IMR-90 (cell line): ENCODE results near the gene TMC1. TPM values are rescaled to one million over a fixed set of nuclear protein-coding genes. Genes with fewer than 3 reads are reported as not detected.

Experiments
- ATAC-seq: fragments of 200-7000 bp; cut with Tn5 transposase; 2 replicates; pipeline ENCODE4 v1.9.1; 2020; ENCODE audit warnings: low read depth, mild to moderate bottlenecking, moderate library complexity
- BruUV-seq: library from RNA; stranded (reverse); fragments of 400-500 nt; replicated peaks from 2 replicates; lab custom pipeline; 2021; lab: Mats Ljungman, UMichigan
- CTCF ChIA-PET: fragments of 300-600 bp; formaldehyde crosslinking; extraction: SDS; loops from one replicate; lab custom pipeline; 2021; ENCODE audit warnings: antibody characterized with exemption; lab: Yijun Ruan, JAX
- POLR2A ChIA-PET: fragments of 300-600 bp; sonication (Branson Sonifier 250); formaldehyde crosslinking; loops from one replicate; lab custom pipeline; 2022; ENCODE audit warnings: antibody characterized with exemption; ENCODE audit not compliant: unreplicated experiment; lab: Charles Lee
- DNase-seq: peaks from one replicate; pipeline ENCODE4 v3.0.0; 2013
- H2AFZ ChIP-seq: replicated peaks from 2 replicates; pipeline ENCODE3; 2013; ENCODE audit warnings: low read length, mild to moderate bottlenecking; ENCODE audit not compliant: poor library complexity
- H2AK5ac ChIP-seq: 2 replicates; pipeline ENCODE4 v1.6.1; 2013; ENCODE audit warnings: low read depth, low read length, inconsistent platforms
- H2AK9ac ChIP-seq: replicated peaks from 2 replicates; pipeline ENCODE3; 2013; ENCODE audit warnings: mild to moderate bottlenecking, low read depth, low read length, moderate library complexity; ENCODE audit not compliant: poor library complexity
- H2BK120ac ChIP-seq: 2 replicates; pipeline ENCODE4 v1.6.1; 2013; ENCODE audit warnings: low read depth, low read length, inconsistent platforms
- H2BK15ac ChIP-seq: 3 replicates; pipeline ENCODE4 v1.6.1; 2013; ENCODE audit warnings: low read depth, low read length, inconsistent platforms
- H2BK20ac ChIP-seq: 2 replicates; pipeline ENCODE4 v1.6.1; 2013; ENCODE audit warnings: low read depth, mild to moderate bottlenecking, inconsistent platforms, low read length, moderate library complexity
- H2BK5ac ChIP-seq: 2 replicates; pipeline ENCODE4 v1.6.1; 2013; ENCODE audit warnings: mild to moderate bottlenecking, low read depth, low read length, inconsistent platforms; ENCODE audit not compliant: poor library complexity, severe bottlenecking
- H3K14ac ChIP-seq: replicated peaks from 2 replicates; pipeline ENCODE4 v1.6.1; 2013; ENCODE audit warnings: low read depth, low read length, inconsistent platforms
- H3K18ac ChIP-seq: 2 replicates; pipeline ENCODE4 v1.6.1; 2013; ENCODE audit warnings: low read depth, low read length, control low read depth
- H3K23ac ChIP-seq: 2 replicates; pipeline ENCODE4 v1.6.1; 2013; ENCODE audit warnings: low read depth, low read length, inconsistent platforms
- H3K27ac ChIP-seq: 2 replicates; pipeline ENCODE4 v1.5.1; 2013; ENCODE audit warnings: mild to moderate bottlenecking, control low read depth, low read length; ENCODE audit not compliant: insufficient read depth
- H3K27me3 ChIP-seq: 2 replicates; pipeline ENCODE4 v1.6.1; 2013; ENCODE audit warnings: low read length; ENCODE audit not compliant: control insufficient read depth, insufficient read depth
- H3K36me3 ChIP-seq: 2 replicates; pipeline ENCODE4 v1.6.1; 2013; ENCODE audit warnings: low read length, mixed read lengths; ENCODE audit not compliant: control insufficient read depth, insufficient read depth
- H3K4ac ChIP-seq: 2 replicates; pipeline ENCODE4 v1.6.1; 2013; ENCODE audit warnings: low read depth, low read length, inconsistent platforms
- H3K4me1 ChIP-seq: 2 replicates; pipeline ENCODE4 v1.6.1; 2013; ENCODE audit warnings: low read length, mixed read lengths; ENCODE audit not compliant: control insufficient read depth, insufficient read depth
- H3K4me2 ChIP-seq: 2 replicates; pipeline ENCODE4 v1.6.1; 2013; ENCODE audit warnings: low read depth, mild to moderate bottlenecking, control low read depth, low read length, moderate library complexity
- H3K4me3 ChIP-seq: 2 replicates; pipeline ENCODE4 v1.5.1; 2013; ENCODE audit warnings: low read depth, mild to moderate bottlenecking, control low read depth, low read length, moderate library complexity; ENCODE audit not compliant: insufficient read depth
- H3K56ac ChIP-seq: 2 replicates; pipeline ENCODE4 v1.6.1; 2013; ENCODE audit warnings: low read length, inconsistent platforms; ENCODE audit not compliant: insufficient read depth; ENCODE audit errors: extremely low read depth
- H3K79me1 ChIP-seq, 2 experiments: 2 replicates each; pipeline ENCODE4 v1.6.1; 2013; ENCODE audit warnings: low read length in 2 of 2, inconsistent platforms in 1 of 2, low read depth in 1 of 2
- H3K9ac ChIP-seq: 2 replicates; pipeline ENCODE4 v1.6.1; 2013; ENCODE audit warnings: low read depth, low read length, control low read depth
- H3K9me1 ChIP-seq: 2 replicates; pipeline ENCODE4 v1.6.1; 2013; ENCODE audit warnings: low read length, inconsistent platforms; ENCODE audit not compliant: insufficient read depth
- H3K9me3 ChIP-seq: 2 replicates; pipeline ENCODE4 v1.6.1; 2013; ENCODE audit warnings: low read length; ENCODE audit not compliant: control insufficient read depth, insufficient read depth
- H4K20me1 ChIP-seq: 2 replicates; pipeline ENCODE4 v1.6.1; 2013; ENCODE audit warnings: low read length, inconsistent platforms; ENCODE audit not compliant: insufficient read depth
- H4K5ac ChIP-seq: 2 replicates; pipeline ENCODE4 v1.6.1; 2013; ENCODE audit warnings: mild to moderate bottlenecking, low read depth, low read length, control low read depth
- H4K8ac ChIP-seq, 2 experiments: 2 replicates each; pipeline ENCODE4 v1.6.1; 2013; ENCODE audit warnings: low read depth in 2 of 2, low read length in 2 of 2, control low read depth in 1 of 2, inconsistent platforms in 1 of 2
- H4K91ac ChIP-seq: 2 replicates; pipeline ENCODE4 v1.6.1; 2013; ENCODE audit warnings: low read depth, low read length, inconsistent platforms; ENCODE audit not compliant: insufficient read depth
- FOS ChIP-seq: fragments of 150-350 bp; IDR thresholded peaks from 2 replicates; pipeline ENCODE4 v1.6.1; 2016; ENCODE audit warnings: low read depth, low read length
- NFE2L2 ChIP-seq: fragments of 150-350 bp; IDR thresholded peaks from 2 replicates; pipeline ENCODE4 v1.6.1; 2016; ENCODE audit warnings: low read depth, mild to moderate bottlenecking, low read length
- POLR2A ChIP-seq: IDR thresholded peaks from 2 replicates; pipeline ENCODE4 v1.6.1; 2012; ENCODE audit warnings: mild to moderate bottlenecking, low read depth, low read length
- WGBS, 2 experiments: methylation state at CpG; one replicate each; pipeline versions ENCODE4 v1.1.5 to v1.1.7; 2013; ENCODE audit warnings: missing lambda C conversion rate in 2 of 2; ENCODE audit not compliant: insufficient read length in 1 of 2; ENCODE audit errors: extremely low coverage in 2 of 2; 5-methylcytosine and 5-hydroxymethylcytosine counted together
- dilution Hi-C: fragments of 300-500 bp; cut with HindIII; formaldehyde crosslinking; loops from one replicate; pipeline ENCODE4 v1.14.3; 2018; ENCODE audit warnings: low sequenced_read_pairs; ENCODE audit not compliant: unreplicated experiment
- in situ Hi-C: fragments of 300-500 bp; cut with MboI; formaldehyde crosslinking; loops from 3 replicates; pipeline ENCODE4 v1.14.3; 2019; ENCODE audit warnings: low sequenced_read_pairs, inconsistent platforms, mixed read lengths
- intact Hi-C: fragments of 100-400 bp; cut with micrococcal nuclease; formaldehyde crosslinking; loops from 2 replicates; pipeline ENCODE4 v1.10.0; 2022
- polyA plus RNA-seq, 3 experiments: library from polyadenylated mRNA; depleted of rRNA; stranded (reverse); fragments of >200 nt; gene quantifications; 2 replicates each; pipeline ENCODE4 v1.2.3, GENCODE V29; 2012; ENCODE audit warnings: low replicate concordance in 1 of 3
- total RNA-seq: library from RNA; depleted of rRNA; stranded (reverse); fragments of >200 nt; gene quantifications from 2 replicates; pipeline ENCODE4 v1.2.3, GENCODE V29; 2012

The TMC1 gene
- total and polyA plus RNA-seq, 2 of the 4 experiments (the other 2 are of a cell fraction), result not detected

DNA sequence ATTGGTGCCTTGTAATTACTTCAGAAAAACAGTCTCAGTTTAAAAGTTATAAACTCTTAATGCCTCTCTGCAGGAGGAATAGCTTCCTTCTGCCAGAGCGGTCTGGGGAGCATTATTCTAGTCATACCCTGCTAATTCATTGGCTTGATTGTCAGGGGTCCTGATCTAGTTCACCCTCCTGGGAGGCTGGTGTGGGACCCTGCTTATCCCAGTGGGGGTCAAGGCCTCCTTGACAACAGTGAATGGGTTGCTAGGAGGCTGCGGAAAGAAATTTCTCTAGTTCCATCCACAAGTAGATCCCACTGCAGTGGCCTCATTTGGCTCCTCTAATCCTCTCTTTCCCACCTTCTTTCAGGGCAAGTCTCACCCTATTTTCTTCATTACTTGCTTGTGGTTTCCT, 105.7 kb downstream of the TMC1 start:
- in situ Hi-C loops (no loop called here), dilution Hi-C loops (no loop called here), intact Hi-C loops (loop anchor here (2.0 kb wide), 1 partner anchor 20 kb away; no protein-coding TSS in a partner anchor)
- WGBS, 2 experiments, result no CpG with 5 or more reads among the region's 2 CpGs
- Histone ChIP-seq H4K8ac (no peak overlapping the region), H3K36me3 (no peaks in the 10 kb centered on the region), H4K91ac (no peak overlapping the region), H3K9ac (no peak overlapping the region), H3K27me3 (0 out of 2 replicates have a peak, but pooled peaks cover 4% of the 10 kb centered on the region), H3K4me3 (no peak overlapping the region), H3K18ac (no peak overlapping the region), H3K79me1 (no peaks in the 10 kb centered on the region), H2BK120ac (no peak overlapping the region), H3K9me3 (no peaks in the 10 kb centered on the region), H4K5ac (no peak overlapping the region), H2AK5ac (no peak overlapping the region), H3K4me1 (no peaks in the 10 kb centered on the region), H4K20me1 (no peaks in the 10 kb centered on the region), H3K4ac (no peak overlapping the region), H3K9me1 (no peaks in the 10 kb centered on the region), H2BK20ac (no peak overlapping the region), H3K14ac (no peak overlapping the region), H2BK5ac (no peak overlapping the region), H2AFZ (no peak overlapping the region), H2BK15ac (no peak overlapping the region), H2AK9ac (no peak overlapping the region), H3K4me2 (no peak overlapping the region), H3K27ac (no peak overlapping the region), H3K23ac (no peak overlapping the region), H3K56ac (no peak overlapping the region)
- no TSS peak for BruUV-seq
- DNase-seq, result no peak
- ChIA-PET CTCF (interaction anchor here (1.0 kb wide), 1 partner anchor 13 kb away, joined by 3 read pairs; no protein-coding TSS in a partner anchor), POLR2A (no interaction called here)
- TF ChIP-seq NFE2L2 (no peak), FOS (no peak), POLR2A (no peak)
- no peak for ATAC-seq
